ENCODE results near the gene SLX4IP.
A peak's percentile ranks its signal among the peaks of the same experiment; 100 is the strongest.

The SLX4IP gene

GRCh38 chr20:10429443-10429981 lies 5.6 kb upstream of the SLX4IP start:
- DNase-seq = no peak

- DNase-seq = no peak
These were observed 5.1 kb upstream of the SLX4IP start for GRCh38 chr20:10430000-10430466.

GRCh38 chr20:10430704-10431103 lies 4.4 kb upstream of the SLX4IP start:
- no peak for DNase-seq

GRCh38 chr20:10432079-10432478 lies 3.0 kb upstream of the SLX4IP start:
- no peak for DNase-seq

GRCh38 chr20:10433014-10433622 lies 2.0 kb upstream of the SLX4IP start:
- DNase-seq = no peak

- DNase-seq = peak; percentile 44
These were observed 1.3 kb upstream of the SLX4IP start, which contains the start of gene MKKS for GRCh38 chr20:10433623-10434466. Gene MKKS, minus strand, starts transcription at chr20:10434222. Its CDS starts 20,708 bp downstream, at chr20:10413514.

GRCh38 chr20:10434467-10434831 lies 656 bp upstream of the SLX4IP start:
- DNase-seq = peak; percentile 71

- no peak for DNase-seq
These were observed 1.1 kb downstream of the SLX4IP start for GRCh38 chr20:10436053-10436699.

GRCh38 chr20:10438217-10438616 lies 3.1 kb downstream of the SLX4IP start:
- no peak for DNase-seq

GRCh38 chr20:10443936-10444335 lies 8.8 kb downstream of the SLX4IP start:
- DNase-seq = no peak

- no peak for DNase-seq
These were observed 10.7 kb downstream of the SLX4IP start for GRCh38 chr20:10445758-10446157.

- DNase-seq = no peak
These were observed 11.9 kb downstream of the SLX4IP start for GRCh38 chr20:10447028-10447427.

- no peak for DNase-seq
These were observed 13.4 kb downstream of the SLX4IP start for GRCh38 chr20:10448270-10449156.

GRCh38 chr20:10449270-10449669 lies 14.2 kb downstream of the SLX4IP start:
- no peak for DNase-seq

GRCh38 chr20:10453241-10453640 lies 18.1 kb downstream of the SLX4IP start:
- DNase-seq = no peak

GRCh38 chr20:10454151-10454750 lies 19.1 kb downstream of the SLX4IP start:
- no peak for DNase-seq

GRCh38 chr20:10461495-10461894 lies 26.4 kb downstream of the SLX4IP start:
- no peak for DNase-seq

GRCh38 chr20:10462516-10462915 lies 27.4 kb downstream of the SLX4IP start:
- DNase-seq = no peak

- no peak for DNase-seq
These were observed 28.5 kb downstream of the SLX4IP start for GRCh38 chr20:10463622-10464021.

- no peak for DNase-seq
These were observed 30.0 kb downstream of the SLX4IP start for GRCh38 chr20:10465135-10465534.

GRCh38 chr20:10466325-10466724 lies 31.2 kb downstream of the SLX4IP start:
- DNase-seq = no peak

GRCh38 chr20:10466855-10467254 lies 31.8 kb downstream of the SLX4IP start:
- DNase-seq = no peak
